DMS79 (cell line): ENCODE data around the gene DYNLT3.
A peak's percentile ranks its signal among the peaks of the same experiment; 100 is the strongest.

Source experiments
- DNase-seq: peaks from one replicate; lab custom pipeline; 2025; lab: John Stamatoyannopoulos, UW

DYNLT3 gene

GRCh38 chrX:37846934-37847732, at the start of gene DYNLT3:
Gene DYNLT3 (minus strand): TSS chrX:37847571. CDS start chrX:37847510, 61 bp downstream.
- peak; percentile 33 for DNase-seq

GRCh38 chrX:37896511-37896890, 49.1 kb upstream of the DYNLT3 start:
- no peak for DNase-seq

GRCh38 chrX:37895795-37896510, 48.6 kb upstream of the DYNLT3 start:
- no peak for DNase-seq

GRCh38 chrX:37894725-37895124, 47.4 kb upstream of the DYNLT3 start:
- DNase-seq: no peak

GRCh38 chrX:37888010-37888409, 40.6 kb upstream of the DYNLT3 start:
- no peak for DNase-seq

GRCh38 chrX:37887347-37887746, 40.0 kb upstream of the DYNLT3 start:
- no peak for DNase-seq

GRCh38 chrX:37883196-37883595, 35.8 kb upstream of the DYNLT3 start:
- no peak for DNase-seq

- no peak for DNase-seq
Measured at GRCh38 chrX:37879692-37880091, 32.3 kb upstream of the DYNLT3 start.

GRCh38 chrX:37876716-37877115, 29.3 kb upstream of the DYNLT3 start:
- no peak for DNase-seq

GRCh38 chrX:37875675-37876074, 28.3 kb upstream of the DYNLT3 start:
- DNase-seq: no peak

- DNase-seq: no peak
Measured at GRCh38 chrX:37873220-37873619, 25.8 kb upstream of the DYNLT3 start.

- DNase-seq: no peak
Measured at GRCh38 chrX:37872303-37872655, 24.9 kb upstream of the DYNLT3 start.

- no peak for DNase-seq
Measured at GRCh38 chrX:37871626-37872302, 24.4 kb upstream of the DYNLT3 start.

- DNase-seq: no peak
Measured at GRCh38 chrX:37867536-37868153, 20.3 kb upstream of the DYNLT3 start.

GRCh38 chrX:37863728-37864127, 16.4 kb upstream of the DYNLT3 start:
- no peak for DNase-seq

GRCh38 chrX:37862851-37863250, 15.5 kb upstream of the DYNLT3 start:
- DNase-seq: no peak

- DNase-seq: no peak
Measured at GRCh38 chrX:37860721-37861120, 13.3 kb upstream of the DYNLT3 start.

GRCh38 chrX:37854748-37855147, 7.4 kb upstream of the DYNLT3 start:
- no peak for DNase-seq

- no peak for DNase-seq
Measured at GRCh38 chrX:37854148-37854547, 6.8 kb upstream of the DYNLT3 start.

- no peak for DNase-seq
Measured at GRCh38 chrX:37847733-37848197, 394 bp upstream of the DYNLT3 start.

- DNase-seq: no peak
Measured at GRCh38 chrX:37846558-37846933, 825 bp downstream of the DYNLT3 start.

GRCh38 chrX:37846141-37846540, 1.2 kb downstream of the DYNLT3 start:
- no peak for DNase-seq
